Esophagus muscularis mucosa (tissue), 4 donors: ENCODE results near the gene MAT1A. TPM values are rescaled to one million over a fixed set of nuclear protein-coding genes. Genes with fewer than 3 reads are reported as not detected.

Experiments
- DNase-seq: peaks from one replicate; pipeline ENCODE4 v3.0.0-alpha.2; 2017; ENCODE audit errors: extremely low spot score
- H3K27ac ChIP-seq, 4 donors: fragments of 200-600 bp; sonication (generic); replicated peaks in 1 of 4; 1 replicate in 3 of 4; 2 replicates in 1 of 4; pipeline ENCODE4 v1.5.1; 2016 to 2019; ENCODE audit warnings: mild to moderate bottlenecking in 1 of 4
- H3K27me3 ChIP-seq, 4 donors: fragments of 200-600 bp; sonication (generic); one replicate each; pipeline versions ENCODE4 v1.5.1 to v1.6.0; 2016 to 2019
- H3K36me3 ChIP-seq, 4 donors: fragments of 200-600 bp; sonication (generic); one replicate each; pipeline ENCODE4 v1.5.1; 2016 to 2019
- H3K4me1 ChIP-seq, 4 donors: fragments of 200-600 bp; sonication (generic); one replicate each; pipeline ENCODE4 v1.5.1; 2016 to 2019
- H3K4me3 ChIP-seq, 4 donors: fragments of 200-600 bp; sonication (generic); 1 replicate in 2 of 4; 2 replicates in 2 of 4; pipeline ENCODE4 v1.5.1; 2016 to 2019; ENCODE audit warnings: mild to moderate bottlenecking in 4 of 4, moderate library complexity in 1 of 4
- H3K9me3 ChIP-seq, 4 donors: fragments of 200-600 bp; sonication (generic); 1 replicate in 3 of 4; 2 replicates in 1 of 4; pipeline ENCODE4 v1.5.1; 2016 to 2019
- CTCF ChIP-seq, 3 experiments: fragments of 200-600 bp in 2 of 3; fragments of 450-650 bp in 1 of 3; sonication (generic) in 2 of 3; IDR thresholded peaks; one replicate each; pipeline ENCODE4 v1.5.1; 2017 to 2019; ENCODE audit warnings: antibody characterized with exemption in 3 of 3, mild to moderate bottlenecking in 2 of 3, moderate library complexity in 1 of 3
- EP300 ChIP-seq: sonication (generic); formaldehyde crosslinking; IDR thresholded peaks from one replicate; pipeline ENCODE4 v1.6.1; 2017; ENCODE audit warnings: antibody characterized with exemption
- POLR2A ChIP-seq: fragments of 450-650 bp; IDR thresholded peaks from one replicate; pipeline ENCODE4 v1.6.1; 2017; ENCODE audit warnings: antibody characterized with exemption, moderate library complexity, mild to moderate bottlenecking, low read depth
- POLR2AphosphoS5 ChIP-seq, 2 donors: sonication (generic); formaldehyde crosslinking; IDR thresholded peaks; one replicate each; pipeline ENCODE4 v1.6.1; 2017; ENCODE audit warnings: antibody characterized with exemption in 2 of 2
- WGBS: methylation state at CpG from one replicate; pipeline ENCODE4 v1.1.5; 2018; 5-methylcytosine and 5-hydroxymethylcytosine counted together
- intact Hi-C: fragments of 100-400 bp; cut with DNase I; formaldehyde crosslinking; loops from one replicate; pipeline ENCODE4 v1.15.1; 2023
- total RNA-seq, 4 donors: library from RNA; depleted of rRNA; stranded (reverse); fragments of >200 nt; gene quantifications; one replicate each; pipeline versions ENCODE4 v1.1.0 to v1.2.1, GENCODE V29; 2016

MAT1A gene
- not detected for total RNA-seq

- H3K36me3 ChIP-seq = no peaks in the 10 kb centered on the region
- no peaks in the 10 kb centered on the region for H3K4me1 ChIP-seq
- no peaks in the 10 kb centered on the region for H3K27me3 ChIP-seq
- WGBS = 36% methylated on average over 9 of the region's 9 CpGs
- TF ChIP-seq POLR2A (no peak), EP300 (no peak), POLR2AphosphoS5 (IDR thresholded peaks at IDR 0.05) (no peak), CTCF (IDR thresholded peaks at IDR 0.05) (no peak)
- intact Hi-C loops = no loop called here
- no peaks in the 10 kb centered on the region for H3K9me3 ChIP-seq
- DNase-seq = no peak
- H3K4me3 ChIP-seq = peak within 1 kb of the TSS in 1 of 4 donors; percentile 5
- no peak within 1 kb of the TSS for H3K27ac ChIP-seq
These were observed at the start of gene MAT1A for GRCh38 chr10:80289451-80290287. Gene MAT1A, minus strand, starts transcription at chr10:80289658. Its CDS starts 235 bp downstream, at chr10:80289423.

GRCh38 chr10:80333983-80334382 lies 44.5 kb upstream of the MAT1A start:
- 96% methylated on average over 1 of the region's 1 CpG for WGBS
- Histone ChIP-seq H3K27me3 (no peaks in the 10 kb centered on the region), H3K4me3 (no peak overlapping the region), H3K9me3 (no peaks in the 10 kb centered on the region), H3K36me3 (no peaks in the 10 kb centered on the region), H3K4me1 (no peaks in the 10 kb centered on the region), H3K27ac (no peak overlapping the region)
- intact Hi-C loops = no loop called here
- TF ChIP-seq POLR2AphosphoS5 (IDR thresholded peaks at IDR 0.05) (no peak), POLR2A (no peak), EP300 (no peak), CTCF (IDR thresholded peaks at IDR 0.05) (no peak)
- DNase-seq = no peak

- intact Hi-C loops = no loop called here
- no peaks in the 10 kb centered on the region for H3K4me1 ChIP-seq
- H3K9me3 ChIP-seq = no peaks in the 10 kb centered on the region
- TF ChIP-seq CTCF (IDR thresholded peaks at IDR 0.05) = no peak
- no peak for TF ChIP-seq EP300
- no peak for TF ChIP-seq POLR2AphosphoS5 (IDR thresholded peaks at IDR 0.05)
- TF ChIP-seq POLR2A = no peak
- peaks cover 0 to 11% (median 0%) of the 10 kb centered on the region in 4 donors for H3K27me3 ChIP-seq
- H3K27ac ChIP-seq = no peak overlapping the region
- H3K4me3 ChIP-seq = no peak overlapping the region
- WGBS = 75% methylated on average over 6 of the region's 6 CpGs
- no peak for DNase-seq
- no peaks in the 10 kb centered on the region for H3K36me3 ChIP-seq
These were observed 35.5 kb upstream of the MAT1A start for GRCh38 chr10:80324891-80325364.

DNA sequence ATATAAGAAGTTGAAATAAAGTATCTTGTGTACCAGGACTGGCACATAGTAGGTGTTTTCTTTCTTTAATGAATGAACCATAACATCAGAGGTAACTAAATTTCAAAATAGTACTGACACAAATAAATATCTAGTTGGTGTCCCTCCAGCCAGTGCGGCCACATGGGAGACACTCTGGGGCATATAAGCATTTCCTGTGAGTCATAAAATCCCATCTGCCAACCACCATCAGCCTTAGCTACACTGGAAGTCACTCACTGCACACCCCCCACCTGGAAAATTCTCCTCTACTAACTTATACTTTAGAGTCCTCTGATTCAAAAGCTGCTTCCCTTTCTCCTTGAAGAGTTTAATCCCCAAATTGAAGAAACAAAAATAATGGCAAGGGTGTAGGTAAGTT lies 34.6 kb upstream of the MAT1A start:
- H3K4me3 ChIP-seq = no peak overlapping the region
- no peak overlapping the region for H3K27ac ChIP-seq
- H3K4me1 ChIP-seq = no peaks in the 10 kb centered on the region
- TF ChIP-seq POLR2AphosphoS5 (IDR thresholded peaks at IDR 0.05) (no peak), POLR2A (no peak), CTCF (IDR thresholded peaks at IDR 0.05) (no peak), EP300 (no peak)
- peaks cover 0 to 11% (median 0%) of the 10 kb centered on the region in 4 donors for H3K27me3 ChIP-seq
- H3K36me3 ChIP-seq = no peaks in the 10 kb centered on the region
- H3K9me3 ChIP-seq = no peaks in the 10 kb centered on the region
- intact Hi-C loops = no loop called here
- no peak for DNase-seq
- WGBS = 56% methylated on average over 1 of the region's 1 CpG
